ENCODE data around the gene MYOM1. TPM values are rescaled to one million over a fixed set of nuclear protein-coding genes. Genes with fewer than 3 reads are reported as not detected.
A peak's percentile ranks its signal among the peaks of the same experiment; 100 is the strongest.

MYOM1 gene
- total and polyA plus RNA-seq, 2 donors (not counting 3 experiments of a cell fraction or from before 2014, with no cell fraction given): 0.08 TPM; not detected in 1

DNA sequence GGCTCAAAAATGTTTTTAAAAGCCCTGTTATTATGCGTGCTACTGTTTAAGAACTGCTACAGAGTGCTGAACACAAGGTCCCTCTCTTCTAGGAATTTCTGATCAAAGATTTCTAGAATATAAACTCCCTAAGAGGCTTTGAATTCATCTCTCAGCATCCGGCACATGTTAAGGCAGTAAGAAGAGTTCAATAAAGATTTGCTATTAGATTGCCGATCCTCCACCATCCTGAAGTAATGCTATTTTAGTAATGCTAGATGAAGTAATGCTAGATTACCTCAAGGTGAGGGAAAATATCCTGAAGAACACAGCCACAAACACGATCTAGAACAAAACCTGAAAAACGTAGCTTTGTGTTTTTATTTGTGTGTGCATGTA lies 41.2 kb upstream of the MYOM1 start:
- H3K9ac ChIP-seq (replicated peaks; ENCODE audit: extremely low read depth, insufficient read depth, low read length): peak overlapping the region; percentile 100
- ChIA-PET CTCF (interaction anchor here (1.4 to 2.2 kb wide), 2 partner anchors 10 to 333 kb away, joined by 3 to 10 read pairs; no protein-coding TSS in a partner anchor), POLR2A (interaction anchor here (0.6 to 1.4 kb wide), 4 partner anchors 9 to 333 kb away, joined by 3 to 6 read pairs (median 4); no protein-coding TSS in a partner anchor)
- peaks cover 3% of the 10 kb centered on the region for H3K9me1 ChIP-seq (replicated peaks; ENCODE audit: control insufficient read depth, extremely low read depth, insufficient read depth, low read length)
- no peaks in the 10 kb centered on the region for H3K27me3 ChIP-seq (ENCODE audit: control insufficient read depth in 2 of 2, insufficient read depth in 2 of 2, low read length in 2 of 2)
- H3K4me3 ChIP-seq (replicated peaks in 1 of 3; ENCODE audit: insufficient read depth in 1 of 3, low read depth in 1 of 3, low read length in 3 of 3): peak overlapping the region; percentile 93 to 100 (median 97)
- peaks cover 35% of the 10 kb centered on the region for H3K4me1 ChIP-seq (ENCODE audit: control insufficient read depth, extremely low read depth, insufficient read depth, low read length)
- peaks cover 43% of the 10 kb centered on the region for H3K79me2 ChIP-seq (ENCODE audit: control insufficient read depth, insufficient read depth, low read length)
- H4K20me1 ChIP-seq (replicated peaks; ENCODE audit: control insufficient read depth, extremely low read depth, insufficient read depth, low read length): peaks cover 18% of the 10 kb centered on the region
- peak; percentile 24 for FAIRE-seq
- H3K27ac ChIP-seq (ENCODE audit: insufficient read depth, low read depth, low read length): peak overlapping the region; percentile 94
- peak overlapping the region; percentile 78 for H3K4me2 ChIP-seq (ENCODE audit: insufficient read depth, low read length)
- no peak overlapping the region for H2AFZ ChIP-seq (ENCODE audit: low read depth, low read length)
- H3K9me3 ChIP-seq (replicated peaks; ENCODE audit: control insufficient read depth, insufficient read depth, low read length): no peaks in the 10 kb centered on the region
- H3K36me3 ChIP-seq (ENCODE audit: control insufficient read depth in 2 of 2, extremely low read depth in 1 of 2, insufficient read depth in 2 of 2, low read length in 2 of 2): peaks cover 14 to 17% of the 10 kb centered on the region in 2 experiments
- DNase-seq (ENCODE audit: low read depth, low spot score): no peak
- BruUV-seq (replicated peaks): no TSS peak
- dilution Hi-C loops (cut with MboI; ENCODE audit: extremely low pct_ligation_motif_present, low sequenced_read_pairs): loop anchor here (25.0 kb wide), 1 partner anchor 201 kb away; the partner anchor contains the start of gene TGIF1
- intact Hi-C loops (cut with micrococcal nuclease): loop anchor here (1.0 to 5.0 kb wide), 5 partner anchors 11 to 531 kb away; partner anchors contain the start of genes LPIN2 and TGIF1
- TF ChIP-seq, protein P1, sequence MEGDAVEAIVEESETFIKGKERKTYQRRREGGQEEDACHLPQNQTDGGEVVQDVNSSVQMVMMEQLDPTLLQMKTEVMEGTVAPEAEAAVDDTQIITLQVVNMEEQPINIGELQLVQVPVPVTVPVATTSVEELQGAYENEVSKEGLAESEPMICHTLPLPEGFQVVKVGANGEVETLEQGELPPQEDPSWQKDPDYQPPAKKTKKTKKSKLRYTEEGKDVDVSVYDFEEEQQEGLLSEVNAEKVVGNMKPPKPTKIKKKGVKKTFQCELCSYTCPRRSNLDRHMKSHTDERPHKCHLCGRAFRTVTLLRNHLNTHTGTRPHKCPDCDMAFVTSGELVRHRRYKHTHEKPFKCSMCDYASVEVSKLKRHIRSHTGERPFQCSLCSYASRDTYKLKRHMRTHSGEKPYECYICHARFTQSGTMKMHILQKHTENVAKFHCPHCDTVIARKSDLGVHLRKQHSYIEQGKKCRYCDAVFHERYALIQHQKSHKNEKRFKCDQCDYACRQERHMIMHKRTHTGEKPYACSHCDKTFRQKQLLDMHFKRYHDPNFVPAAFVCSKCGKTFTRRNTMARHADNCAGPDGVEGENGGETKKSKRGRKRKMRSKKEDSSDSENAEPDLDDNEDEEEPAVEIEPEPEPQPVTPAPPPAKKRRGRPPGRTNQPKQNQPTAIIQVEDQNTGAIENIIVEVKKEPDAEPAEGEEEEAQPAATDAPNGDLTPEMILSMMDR (IDR thresholded peaks at IDR 0.05; ENCODE audit: extremely low read depth in 1 of 2, insufficient read depth in 1 of 2, low read depth in 1 of 2, low read length in 2 of 2): no peak
- TF ChIP-seq EZH2 (IDR thresholded peaks at IDR 0.05; ENCODE audit: borderline replicate concordance, low read depth, low read length, severe bottlenecking) (no peak), JUN (IDR thresholded peaks at IDR 0.05; ENCODE audit: borderline replicate concordance, insufficient read depth, insufficient read length, low read depth) (no peak), MYC (IDR thresholded peaks at IDR 0.05; ENCODE audit: low read depth, low read length) (no peak), GATA2 (IDR thresholded peaks at IDR 0.05; ENCODE audit: insufficient read depth, insufficient read length, low read depth, low read length) (no peak), POLR2AphosphoS5 (IDR thresholded peaks at IDR 0.05; ENCODE audit: insufficient read depth, low read depth, low read length) (no peak), FOS (IDR thresholded peaks at IDR 0.05; ENCODE audit: borderline replicate concordance, insufficient read depth, low read length) (no peak), POLR2A (IDR thresholded peaks at IDR 0.05; ENCODE audit: low read depth, low read length) (no peak)
- TF ChIP-seq, protein P2, sequence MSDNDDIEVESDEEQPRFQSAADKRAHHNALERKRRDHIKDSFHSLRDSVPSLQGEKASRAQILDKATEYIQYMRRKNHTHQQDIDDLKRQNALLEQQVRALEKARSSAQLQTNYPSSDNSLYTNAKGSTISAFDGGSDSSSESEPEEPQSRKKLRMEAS (IDR thresholded peaks at IDR 0.05; ENCODE audit: insufficient read depth, insufficient read length): no peak
